ENCODE measurements around the gene IMP4.

DNA sequence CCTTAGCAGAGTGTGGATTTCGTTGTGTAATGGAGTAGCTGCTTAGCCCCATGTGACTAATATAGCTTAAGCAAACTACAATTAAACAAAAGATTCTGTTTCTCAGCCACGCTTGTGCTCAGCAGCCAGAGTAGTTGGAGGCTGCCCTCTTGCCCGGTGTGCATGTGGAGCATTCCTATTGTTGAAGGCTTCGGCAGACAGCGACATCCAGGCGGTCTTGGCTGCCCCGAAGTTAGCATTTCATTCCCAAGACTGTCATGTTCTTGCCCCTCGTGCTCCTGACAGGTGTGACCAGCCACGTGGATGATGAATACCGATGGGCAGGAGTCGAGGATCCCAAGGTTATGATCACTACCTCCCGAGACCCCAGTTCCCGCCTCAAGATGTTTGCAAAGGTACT, 2.4 kb downstream of the IMP4 start:
- TF ChIP-seq, protein P1, sequence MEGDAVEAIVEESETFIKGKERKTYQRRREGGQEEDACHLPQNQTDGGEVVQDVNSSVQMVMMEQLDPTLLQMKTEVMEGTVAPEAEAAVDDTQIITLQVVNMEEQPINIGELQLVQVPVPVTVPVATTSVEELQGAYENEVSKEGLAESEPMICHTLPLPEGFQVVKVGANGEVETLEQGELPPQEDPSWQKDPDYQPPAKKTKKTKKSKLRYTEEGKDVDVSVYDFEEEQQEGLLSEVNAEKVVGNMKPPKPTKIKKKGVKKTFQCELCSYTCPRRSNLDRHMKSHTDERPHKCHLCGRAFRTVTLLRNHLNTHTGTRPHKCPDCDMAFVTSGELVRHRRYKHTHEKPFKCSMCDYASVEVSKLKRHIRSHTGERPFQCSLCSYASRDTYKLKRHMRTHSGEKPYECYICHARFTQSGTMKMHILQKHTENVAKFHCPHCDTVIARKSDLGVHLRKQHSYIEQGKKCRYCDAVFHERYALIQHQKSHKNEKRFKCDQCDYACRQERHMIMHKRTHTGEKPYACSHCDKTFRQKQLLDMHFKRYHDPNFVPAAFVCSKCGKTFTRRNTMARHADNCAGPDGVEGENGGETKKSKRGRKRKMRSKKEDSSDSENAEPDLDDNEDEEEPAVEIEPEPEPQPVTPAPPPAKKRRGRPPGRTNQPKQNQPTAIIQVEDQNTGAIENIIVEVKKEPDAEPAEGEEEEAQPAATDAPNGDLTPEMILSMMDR (IDR thresholded peaks at IDR 0.05; ENCODE audit: low read depth, low read length, poor library complexity, severe bottlenecking): no peak
- TF ChIP-seq EZH2phosphoT487 (IDR thresholded peaks at IDR 0.05; ENCODE audit: borderline replicate concordance, low read length): no peak
